Dermis blood vessel endothelial cell (primary cell): Measurements from ENCODE around the gene SEC14L3. TPM values are rescaled to one million over a fixed set of nuclear protein-coding genes. Genes with fewer than 3 reads are reported as not detected.
"Not testable (repeated sequence)": the region's sequence is repeated elsewhere in the genome, so short reads cannot be mapped to it uniquely, and the experiment has no call there.

ENCODE experiments used
- DNase-seq: peaks from one replicate; pipeline ENCODE4 v3.0.0; 2010
- total RNA-seq: library from RNA; depleted of rRNA; stranded (reverse); fragments of >200 nt; gene quantifications from 2 replicates; pipeline ENCODE4 v1.2.3, GENCODE V29; 2014

SEC14L3 gene
- total RNA-seq, 1 donor from 2014 or later, result not detected

GRCh38 chr22:30485362-30485988 lies 13.7 kb upstream of the SEC14L3 start:
- DNase-seq, result peak; percentile 71

- DNase-seq, result peak; percentile 58
Measured at GRCh38 chr22:30483169-30483568, 11.4 kb upstream of the SEC14L3 start.

GRCh38 chr22:30481711-30482110 lies 9.9 kb upstream of the SEC14L3 start:
- no peak for DNase-seq

- DNase-seq, result no peak
Measured at GRCh38 chr22:30479981-30480380, 8.2 kb upstream of the SEC14L3 start.

- DNase-seq, result no peak
Measured at GRCh38 chr22:30474683-30475424, 3.0 kb upstream of the SEC14L3 start.

GRCh38 chr22:30474121-30474520 lies 2.3 kb upstream of the SEC14L3 start:
- DNase-seq, result no peak

GRCh38 chr22:30472994-30473720 lies 1.3 kb upstream of the SEC14L3 start:
- no peak for DNase-seq

- DNase-seq, result no peak
Measured at GRCh38 chr22:30470655-30471054, 1.2 kb downstream of the SEC14L3 start.

GRCh38 chr22:30469165-30469564 lies 2.7 kb downstream of the SEC14L3 start:
- DNase-seq, result no peak

- not testable (repeated sequence) for DNase-seq
Measured at GRCh38 chr22:30460555-30460954, 11.3 kb downstream of the SEC14L3 start.

- DNase-seq, result no peak
Measured at GRCh38 chr22:30460147-30460546, 11.7 kb downstream of the SEC14L3 start.

GRCh38 chr22:30459181-30460052 lies 12.4 kb downstream of the SEC14L3 start:
- DNase-seq, result peak; percentile 39

GRCh38 chr22:30457981-30458380 lies 13.8 kb downstream of the SEC14L3 start:
- DNase-seq, result no peak

- DNase-seq, result no peak
Measured at GRCh38 chr22:30455075-30455840, 16.6 kb downstream of the SEC14L3 start.

- peak; percentile 19 for DNase-seq
Measured at GRCh38 chr22:30453731-30454510, 17.9 kb downstream of the SEC14L3 start.

- DNase-seq, result no peak
Measured at GRCh38 chr22:30452861-30453260, 19.0 kb downstream of the SEC14L3 start.

GRCh38 chr22:30451488-30451887 lies 20.3 kb downstream of the SEC14L3 start:
- not testable (repeated sequence) for DNase-seq

- no peak for DNase-seq
Measured at GRCh38 chr22:30447656-30448055, 24.2 kb downstream of the SEC14L3 start.

GRCh38 chr22:30445438-30446145 lies 26.2 kb downstream of the SEC14L3 start:
- DNase-seq, result no peak
